Mononuclear cell (primary cell): ENCODE measurements around the gene SH3BP4. TPM values are rescaled to one million over a fixed set of nuclear protein-coding genes. Genes with fewer than 3 reads are reported as not detected.

ENCODE experiments used
- H3K27me3 ChIP-seq: 2 replicates; pipeline ENCODE4 v1.6.0; 2011; ENCODE audit warnings: low read length, control low read depth; ENCODE audit not compliant: insufficient read depth
- H3K4me1 ChIP-seq: 2 replicates; pipeline ENCODE4 v1.5.1; 2011; ENCODE audit warnings: mild to moderate bottlenecking, low read length, control low read depth; ENCODE audit not compliant: insufficient read depth
- H3K4me3 ChIP-seq: 2 replicates; pipeline ENCODE4 v1.5.1; 2011; ENCODE audit warnings: mild to moderate bottlenecking, low read length, moderate library complexity
- H3K9me3 ChIP-seq: 2 replicates; pipeline ENCODE4 v1.5.1; 2011; ENCODE audit warnings: low read depth, mild to moderate bottlenecking, control low read depth, low read length
- total RNA-seq: library from RNA; depleted of rRNA; stranded (reverse); fragments of >200 nt; gene quantifications from one replicate; pipeline ENCODE4 v1.2.3, GENCODE V29; 2012

SH3BP4 gene
- total RNA-seq, 1 donor = 1.4 TPM

DNA sequence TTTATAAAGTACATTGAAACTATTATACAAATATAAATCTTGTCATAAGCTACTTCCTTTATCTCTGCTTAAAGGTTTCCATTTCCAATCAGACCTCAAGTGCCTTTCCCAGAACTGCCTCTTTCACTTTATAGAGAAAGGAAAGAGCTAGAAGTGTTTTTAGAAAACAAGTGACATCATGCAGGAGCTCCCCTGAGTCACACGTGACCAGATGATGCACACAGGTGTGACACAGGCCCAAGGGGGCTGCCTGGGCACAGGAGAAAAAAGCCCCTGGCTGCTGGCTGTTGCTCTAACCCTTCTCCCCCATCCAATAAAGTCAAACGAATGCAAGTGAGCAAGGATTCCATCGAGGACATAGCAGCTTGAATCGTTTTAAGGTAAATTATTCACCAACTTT, 21.4 kb upstream of the SH3BP4 start:
- H3K9me3 ChIP-seq = no peaks in the 10 kb centered on the region
- H3K4me3 ChIP-seq = no peak overlapping the region
- no peaks in the 10 kb centered on the region for H3K4me1 ChIP-seq
- no peaks in the 10 kb centered on the region for H3K27me3 ChIP-seq

DNA sequence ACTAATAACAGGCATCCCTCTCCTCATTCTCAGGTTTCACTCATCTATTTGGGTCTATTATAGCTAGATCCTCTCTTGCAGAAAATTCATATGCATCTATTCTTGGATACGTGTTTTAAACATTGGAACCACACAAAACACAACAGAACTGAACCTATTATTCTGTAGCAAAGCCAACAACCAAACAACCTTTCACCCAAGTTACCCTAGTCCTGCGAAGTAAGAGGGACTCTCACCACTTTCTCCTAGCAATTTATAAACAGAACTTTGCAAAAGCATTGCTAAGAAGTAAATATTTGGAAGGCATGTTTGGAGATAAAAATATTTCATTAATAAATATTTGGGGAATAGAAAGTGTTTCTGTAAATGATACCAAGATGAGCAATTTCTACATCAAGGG, 20.4 kb upstream of the SH3BP4 start:
- Histone ChIP-seq H3K27me3 (no peaks in the 10 kb centered on the region), H3K4me3 (no peak overlapping the region), H3K9me3 (no peaks in the 10 kb centered on the region), H3K4me1 (no peaks in the 10 kb centered on the region)

- H3K4me1 ChIP-seq = no peaks in the 10 kb centered on the region
- no peak overlapping the region for H3K4me3 ChIP-seq
- H3K27me3 ChIP-seq = no peaks in the 10 kb centered on the region
- H3K9me3 ChIP-seq = no peaks in the 10 kb centered on the region
Measured at GRCh38 chr2:234932591-234933168, 19.1 kb upstream of the SH3BP4 start.

DNA sequence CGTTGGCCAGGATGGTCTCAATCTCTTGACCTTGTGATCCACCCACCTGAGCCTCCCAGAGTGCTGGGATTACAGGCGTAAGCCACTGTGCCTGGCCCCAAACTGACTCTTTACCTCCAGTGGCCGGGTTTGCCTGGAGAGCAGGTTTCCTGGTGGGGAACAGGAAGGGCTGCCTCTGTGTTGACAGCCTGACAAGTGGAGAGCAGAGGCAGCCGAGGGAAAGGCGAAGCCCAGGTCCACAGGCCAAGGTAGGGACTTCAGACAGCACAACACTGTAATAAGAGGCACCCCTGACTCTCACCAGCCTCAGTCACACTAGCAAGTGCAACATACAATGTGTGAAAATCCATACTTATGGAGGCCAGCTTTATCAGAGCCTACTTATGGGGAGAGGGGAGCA, 16.5 kb upstream of the SH3BP4 start:
- H3K27me3 ChIP-seq = no peaks in the 10 kb centered on the region
- H3K4me3 ChIP-seq = no peak overlapping the region
- H3K4me1 ChIP-seq = no peaks in the 10 kb centered on the region
- no peaks in the 10 kb centered on the region for H3K9me3 ChIP-seq

DNA sequence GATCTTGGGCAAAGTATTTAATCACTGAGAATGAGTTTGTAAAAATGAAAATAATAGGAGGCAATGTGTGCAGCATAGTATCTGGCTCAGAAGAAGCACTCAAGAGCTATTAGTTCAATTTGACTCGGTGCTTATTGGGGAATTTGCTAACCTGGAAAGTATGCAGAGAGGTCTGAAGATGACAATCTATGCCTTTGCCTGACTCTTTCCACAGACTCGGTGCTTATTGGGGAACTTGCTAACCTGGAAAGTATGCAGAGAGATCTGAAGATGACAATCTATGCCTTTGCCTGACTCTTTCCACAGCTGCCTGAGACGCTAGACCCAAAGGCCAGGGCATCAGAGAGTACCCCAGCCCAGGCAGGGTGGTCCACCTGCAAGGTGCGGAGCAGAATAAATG, 12.2 kb upstream of the SH3BP4 start:
- no peaks in the 10 kb centered on the region for H3K4me1 ChIP-seq
- no peaks in the 10 kb centered on the region for H3K9me3 ChIP-seq
- H3K4me3 ChIP-seq = no peak overlapping the region
- H3K27me3 ChIP-seq = peaks cover 2% of the 10 kb centered on the region

- Histone ChIP-seq H3K4me3 (no peak overlapping the region), H3K9me3 (no peaks in the 10 kb centered on the region), H3K4me1 (no peaks in the 10 kb centered on the region), H3K27me3 (peaks cover 2% of the 10 kb centered on the region)
Measured at GRCh38 chr2:234939996-234940395, 11.8 kb upstream of the SH3BP4 start.

DNA sequence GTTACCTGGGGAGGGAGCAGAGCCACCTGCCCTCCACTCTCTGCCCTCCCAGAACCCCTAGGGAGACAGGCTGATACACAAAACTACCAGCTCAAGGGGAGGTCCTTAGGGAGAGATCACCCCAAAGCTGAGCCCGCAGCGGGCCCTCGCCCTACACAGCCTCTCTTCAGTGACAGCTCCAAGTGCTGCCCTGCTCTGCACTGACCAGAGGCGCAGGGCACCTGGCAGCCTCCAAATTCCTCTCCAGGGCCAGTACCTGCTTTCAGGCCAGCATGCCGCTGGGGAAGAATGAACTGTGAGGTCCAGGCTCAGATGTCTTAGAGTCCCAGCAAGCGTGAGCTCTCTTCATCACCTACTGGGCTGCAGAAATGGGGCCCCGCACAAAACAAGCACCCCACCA, 11.3 kb upstream of the SH3BP4 start:
- Histone ChIP-seq H3K27me3 (peaks cover 2% of the 10 kb centered on the region), H3K4me1 (no peaks in the 10 kb centered on the region), H3K9me3 (no peaks in the 10 kb centered on the region), H3K4me3 (no peak overlapping the region)

DNA sequence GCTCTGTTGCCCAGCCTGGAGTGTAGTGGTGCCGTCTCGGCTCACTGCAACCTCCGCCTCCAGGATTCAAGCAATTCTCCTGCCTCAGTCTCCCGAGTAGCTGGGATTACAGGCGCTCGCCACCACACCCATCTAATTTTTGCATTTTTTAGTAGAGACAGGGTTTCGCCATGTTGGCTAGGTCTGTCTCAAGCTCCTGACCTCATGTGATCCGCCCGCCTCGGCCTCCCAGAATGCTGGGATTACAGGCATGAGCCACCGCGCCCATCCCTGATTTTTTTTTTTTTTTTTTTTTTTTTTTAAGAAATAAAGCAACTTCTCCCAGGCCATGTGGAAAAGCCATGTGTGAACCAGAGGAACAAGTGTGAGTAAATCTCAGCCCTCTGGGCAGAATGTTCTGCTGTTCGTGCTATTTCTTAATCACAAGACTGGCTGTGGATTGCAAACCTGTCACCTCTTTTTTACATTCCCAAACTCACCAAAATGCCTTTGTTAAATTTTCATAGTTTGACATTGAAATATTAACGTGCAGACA, 6.4 kb upstream of the SH3BP4 start:
- H3K4me3 ChIP-seq = no peak overlapping the region
- H3K27me3 ChIP-seq = peaks cover 24% of the 10 kb centered on the region
- H3K9me3 ChIP-seq = no peaks in the 10 kb centered on the region
- peaks cover under 1% of the 10 kb centered on the region for H3K4me1 ChIP-seq

- Histone ChIP-seq H3K4me1 (peaks cover 9% of the 10 kb centered on the region), H3K9me3 (no peaks in the 10 kb centered on the region), H3K4me3 (no peak overlapping the region), H3K27me3 (peaks cover 32% of the 10 kb centered on the region)
Measured at GRCh38 chr2:234947556-234947955, 4.3 kb upstream of the SH3BP4 start.

- Histone ChIP-seq H3K4me3 (no peak overlapping the region), H3K27me3 (peaks cover 46% of the 10 kb centered on the region), H3K4me1 (peaks cover 9% of the 10 kb centered on the region), H3K9me3 (no peaks in the 10 kb centered on the region)
Measured at GRCh38 chr2:234949762-234950434, 1.9 kb upstream of the SH3BP4 start.

DNA sequence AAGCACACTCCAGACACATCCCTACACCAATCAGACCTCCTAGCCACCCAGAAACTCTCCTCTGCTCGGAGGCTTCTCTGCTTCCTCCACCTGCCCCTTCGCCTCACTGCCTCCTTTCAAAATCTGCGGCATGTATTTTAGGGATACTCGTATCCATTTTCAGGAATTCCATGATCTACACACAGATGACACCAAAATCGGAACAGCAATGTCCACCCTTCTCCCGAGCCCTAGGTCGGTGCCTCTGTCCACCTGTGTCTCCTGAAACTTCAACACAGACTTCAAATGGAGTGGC, 1.4 kb upstream of the SH3BP4 start:
- Histone ChIP-seq H3K4me1 (peaks cover 9% of the 10 kb centered on the region), H3K27me3 (peaks cover 46% of the 10 kb centered on the region), H3K4me3 (no peak overlapping the region), H3K9me3 (no peaks in the 10 kb centered on the region)

DNA sequence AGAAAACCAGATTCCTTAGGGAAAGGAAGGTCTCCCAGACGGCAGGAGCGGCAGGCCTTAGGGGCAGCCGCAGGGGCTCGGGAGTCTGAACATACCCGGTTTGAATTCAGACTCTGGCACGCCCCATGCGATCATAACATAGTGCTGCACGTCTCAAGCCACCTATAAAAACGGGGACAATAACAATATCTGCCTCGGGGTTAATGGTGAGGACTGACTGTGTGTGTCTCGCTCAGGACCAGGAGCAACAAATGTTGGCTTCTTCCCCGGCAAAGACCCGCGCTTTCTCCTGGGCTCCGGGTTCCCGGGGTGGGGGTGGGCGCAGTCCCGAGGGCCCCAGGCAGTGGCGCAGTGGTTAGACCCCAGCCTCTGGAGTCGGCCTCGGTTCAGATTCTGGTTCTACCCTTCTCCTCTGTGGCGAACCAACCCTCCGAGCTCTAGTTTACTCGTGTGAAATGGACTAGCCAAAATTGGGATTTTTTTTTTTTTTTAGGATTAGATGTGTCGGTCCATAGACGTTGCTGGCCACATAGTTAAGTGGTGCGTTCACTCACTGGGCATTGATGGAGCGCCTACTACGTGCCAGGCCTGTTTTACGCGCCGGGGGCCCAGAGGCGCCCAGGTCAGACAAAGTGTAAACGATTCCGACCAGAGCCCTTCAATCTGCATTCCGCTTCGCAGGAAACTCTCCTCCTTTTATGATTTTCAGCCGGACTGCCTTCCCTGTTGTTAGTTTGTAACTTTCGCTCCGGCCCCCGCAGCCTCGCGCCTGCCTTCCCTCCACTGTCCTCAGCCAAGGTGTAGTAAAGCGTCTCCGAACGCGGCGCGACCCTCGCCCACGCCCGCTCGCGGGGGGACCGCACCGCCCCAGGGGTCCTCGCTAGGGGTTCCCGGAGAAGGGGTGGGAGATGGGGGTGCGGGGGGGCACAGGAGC, 820 bp upstream of the SH3BP4 start:
- H3K4me3 ChIP-seq = peak overlapping the region; percentile 29
- peaks cover 9% of the 10 kb centered on the region for H3K4me1 ChIP-seq
- H3K27me3 ChIP-seq = peaks cover 46% of the 10 kb centered on the region

GRCh38 chr2:234952270-234953115, 676 bp downstream of the SH3BP4 start:
- Histone ChIP-seq H3K9me3 (no peaks in the 10 kb centered on the region), H3K4me3 (peak overlapping the region; percentile 28), H3K27me3 (peaks cover 46% of the 10 kb centered on the region), H3K4me1 (peaks cover 9% of the 10 kb centered on the region)

More for the DNA sequence above, 820 bp upstream of the SH3BP4 start:
- no peaks in the 10 kb centered on the region for H3K9me3 ChIP-seq

- Histone ChIP-seq H3K27me3 (peaks cover 40% of the 10 kb centered on the region), H3K4me1 (peaks cover 9% of the 10 kb centered on the region), H3K9me3 (no peaks in the 10 kb centered on the region), H3K4me3 (no peak overlapping the region)
Measured at GRCh38 chr2:234953116-234954031, 1.6 kb downstream of the SH3BP4 start.
